ENCODE data around the gene LENG9.
"Not testable (repeated sequence)": the region's sequence is repeated elsewhere in the genome, so short reads cannot be mapped to it uniquely, and the experiment has no call there.

DNA sequence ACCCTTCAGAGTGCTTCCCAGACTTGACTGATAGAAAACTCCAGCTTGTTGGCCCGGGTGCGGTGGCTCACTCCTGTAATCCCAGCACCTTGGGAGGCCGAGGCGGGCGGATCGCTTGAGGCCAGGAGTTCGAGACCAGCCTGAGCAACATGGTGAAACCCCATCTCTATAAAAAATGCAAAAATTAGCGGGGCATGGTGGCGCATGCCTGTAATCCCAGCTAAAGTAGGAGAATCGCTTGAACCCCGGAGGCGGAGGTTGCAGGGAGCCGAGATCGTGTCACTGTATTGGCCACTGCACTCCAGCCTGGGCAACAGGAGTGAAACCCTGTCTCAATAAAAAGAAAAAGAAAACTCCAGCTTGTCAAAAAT, 2.5 kb upstream of the LENG9 start:
- TF ChIP-seq SOX6 (IDR thresholded peaks at IDR 0.05); SOX6 (CRISPR knock-in tag; IDR thresholded peaks at IDR 0.05); ZNF530 (CRISPR knock-in tag; IDR thresholded peaks at IDR 0.05; ENCODE audit: low read depth); AGO2 (optimal IDR thresholded peaks at IDR 0.05; ENCODE audit: low read depth, low read length); KAT7 (CRISPR knock-in tag; IDR thresholded peaks at IDR 0.05; ENCODE audit: borderline replicate concordance); PAX8 (CRISPR knock-in tag; IDR thresholded peaks at IDR 0.05; ENCODE audit: borderline replicate concordance); ZNF230 (CRISPR knock-in tag; IDR thresholded peaks at IDR 0.05); SMARCC2 (IDR thresholded peaks at IDR 0.05); ZNF124 (CRISPR knock-in tag; IDR thresholded peaks at IDR 0.05); KAT2B (IDR thresholded peaks at IDR 0.05; ENCODE audit: borderline replicate concordance, low read depth, low read length): not testable (repeated sequence)

Data from HepG2 (cell line).